IMR-90 (cell line): Measurements from ENCODE around the gene GALNT14. TPM values are rescaled to one million over a fixed set of nuclear protein-coding genes. Genes with fewer than 3 reads are reported as not detected.

ENCODE experiments used
- ATAC-seq: fragments of 200-7000 bp; cut with Tn5 transposase; 2 replicates; pipeline ENCODE4 v1.9.1; 2020; ENCODE audit warnings: low read depth, mild to moderate bottlenecking, moderate library complexity
- BruUV-seq: library from RNA; stranded (reverse); fragments of 400-500 nt; replicated peaks from 2 replicates; lab custom pipeline; 2021; lab: Mats Ljungman, UMichigan
- CTCF ChIA-PET: fragments of 300-600 bp; formaldehyde crosslinking; extraction: SDS; loops from one replicate; lab custom pipeline; 2021; ENCODE audit warnings: antibody characterized with exemption; lab: Yijun Ruan, JAX
- POLR2A ChIA-PET: fragments of 300-600 bp; sonication (Branson Sonifier 250); formaldehyde crosslinking; loops from one replicate; lab custom pipeline; 2022; ENCODE audit warnings: antibody characterized with exemption; ENCODE audit not compliant: unreplicated experiment; lab: Charles Lee
- DNase-seq: peaks from one replicate; pipeline ENCODE4 v3.0.0; 2013
- H2AFZ ChIP-seq: replicated peaks from 2 replicates; pipeline ENCODE3; 2013; ENCODE audit warnings: low read length, mild to moderate bottlenecking; ENCODE audit not compliant: poor library complexity
- H2AK5ac ChIP-seq: 2 replicates; pipeline ENCODE4 v1.6.1; 2013; ENCODE audit warnings: low read depth, low read length, inconsistent platforms
- H2AK9ac ChIP-seq: replicated peaks from 2 replicates; pipeline ENCODE3; 2013; ENCODE audit warnings: mild to moderate bottlenecking, low read depth, low read length, moderate library complexity; ENCODE audit not compliant: poor library complexity
- H2BK120ac ChIP-seq: 2 replicates; pipeline ENCODE4 v1.6.1; 2013; ENCODE audit warnings: low read depth, low read length, inconsistent platforms
- H2BK15ac ChIP-seq: 3 replicates; pipeline ENCODE4 v1.6.1; 2013; ENCODE audit warnings: low read depth, low read length, inconsistent platforms
- H2BK20ac ChIP-seq: 2 replicates; pipeline ENCODE4 v1.6.1; 2013; ENCODE audit warnings: low read depth, mild to moderate bottlenecking, inconsistent platforms, low read length, moderate library complexity
- H2BK5ac ChIP-seq: 2 replicates; pipeline ENCODE4 v1.6.1; 2013; ENCODE audit warnings: mild to moderate bottlenecking, low read depth, low read length, inconsistent platforms; ENCODE audit not compliant: poor library complexity, severe bottlenecking
- H3K14ac ChIP-seq: replicated peaks from 2 replicates; pipeline ENCODE4 v1.6.1; 2013; ENCODE audit warnings: low read depth, low read length, inconsistent platforms
- H3K18ac ChIP-seq: 2 replicates; pipeline ENCODE4 v1.6.1; 2013; ENCODE audit warnings: low read depth, low read length, control low read depth
- H3K23ac ChIP-seq: 2 replicates; pipeline ENCODE4 v1.6.1; 2013; ENCODE audit warnings: low read depth, low read length, inconsistent platforms
- H3K27ac ChIP-seq: 2 replicates; pipeline ENCODE4 v1.5.1; 2013; ENCODE audit warnings: mild to moderate bottlenecking, control low read depth, low read length; ENCODE audit not compliant: insufficient read depth
- H3K27me3 ChIP-seq: 2 replicates; pipeline ENCODE4 v1.6.1; 2013; ENCODE audit warnings: low read length; ENCODE audit not compliant: control insufficient read depth, insufficient read depth
- H3K36me3 ChIP-seq: 2 replicates; pipeline ENCODE4 v1.6.1; 2013; ENCODE audit warnings: low read length, mixed read lengths; ENCODE audit not compliant: control insufficient read depth, insufficient read depth
- H3K4ac ChIP-seq: 2 replicates; pipeline ENCODE4 v1.6.1; 2013; ENCODE audit warnings: low read depth, low read length, inconsistent platforms
- H3K4me1 ChIP-seq: 2 replicates; pipeline ENCODE4 v1.6.1; 2013; ENCODE audit warnings: low read length, mixed read lengths; ENCODE audit not compliant: control insufficient read depth, insufficient read depth
- H3K4me2 ChIP-seq: 2 replicates; pipeline ENCODE4 v1.6.1; 2013; ENCODE audit warnings: low read depth, mild to moderate bottlenecking, control low read depth, low read length, moderate library complexity
- H3K4me3 ChIP-seq: 2 replicates; pipeline ENCODE4 v1.5.1; 2013; ENCODE audit warnings: low read depth, mild to moderate bottlenecking, control low read depth, low read length, moderate library complexity; ENCODE audit not compliant: insufficient read depth
- H3K56ac ChIP-seq: 2 replicates; pipeline ENCODE4 v1.6.1; 2013; ENCODE audit warnings: low read length, inconsistent platforms; ENCODE audit not compliant: insufficient read depth; ENCODE audit errors: extremely low read depth
- H3K79me1 ChIP-seq, 2 experiments: 2 replicates each; pipeline ENCODE4 v1.6.1; 2013; ENCODE audit warnings: low read length in 2 of 2, inconsistent platforms in 1 of 2, low read depth in 1 of 2
- H3K9ac ChIP-seq: 2 replicates; pipeline ENCODE4 v1.6.1; 2013; ENCODE audit warnings: low read depth, low read length, control low read depth
- H3K9me1 ChIP-seq: 2 replicates; pipeline ENCODE4 v1.6.1; 2013; ENCODE audit warnings: low read length, inconsistent platforms; ENCODE audit not compliant: insufficient read depth
- H3K9me3 ChIP-seq: 2 replicates; pipeline ENCODE4 v1.6.1; 2013; ENCODE audit warnings: low read length; ENCODE audit not compliant: control insufficient read depth, insufficient read depth
- H4K20me1 ChIP-seq: 2 replicates; pipeline ENCODE4 v1.6.1; 2013; ENCODE audit warnings: low read length, inconsistent platforms; ENCODE audit not compliant: insufficient read depth
- H4K5ac ChIP-seq: 2 replicates; pipeline ENCODE4 v1.6.1; 2013; ENCODE audit warnings: mild to moderate bottlenecking, low read depth, low read length, control low read depth
- H4K8ac ChIP-seq, 2 experiments: 2 replicates each; pipeline ENCODE4 v1.6.1; 2013; ENCODE audit warnings: low read depth in 2 of 2, low read length in 2 of 2, control low read depth in 1 of 2, inconsistent platforms in 1 of 2
- H4K91ac ChIP-seq: 2 replicates; pipeline ENCODE4 v1.6.1; 2013; ENCODE audit warnings: low read depth, low read length, inconsistent platforms; ENCODE audit not compliant: insufficient read depth
- BHLHE40 ChIP-seq: fragments of 150-350 bp; IDR thresholded peaks from 2 replicates; pipeline ENCODE4 v1.6.1; 2016; ENCODE audit warnings: mild to moderate bottlenecking, low read depth, low read length
- CTCF ChIP-seq: conservative IDR thresholded peaks from 2 replicates; pipeline ENCODE4 v1.5.1; 2012; ENCODE audit warnings: mild to moderate bottlenecking, low read depth, low read length, improper control_type of control experiment
- MAFK ChIP-seq: IDR thresholded peaks from 2 replicates; pipeline ENCODE4 v1.6.1; 2012; ENCODE audit warnings: low read depth, low read length, improper control_type of control experiment
- RAD21 ChIP-seq: IDR thresholded peaks from 2 replicates; pipeline ENCODE4 v1.6.1; 2012; ENCODE audit warnings: low read length, improper control_type of control experiment
- WGBS, 2 experiments: methylation state at CpG; one replicate each; pipeline versions ENCODE4 v1.1.5 to v1.1.7; 2013; ENCODE audit warnings: missing lambda C conversion rate in 2 of 2; ENCODE audit not compliant: insufficient read length in 1 of 2; ENCODE audit errors: extremely low coverage in 2 of 2; 5-methylcytosine and 5-hydroxymethylcytosine counted together
- dilution Hi-C: fragments of 300-500 bp; cut with HindIII; formaldehyde crosslinking; loops from one replicate; pipeline ENCODE4 v1.14.3; 2018; ENCODE audit warnings: low sequenced_read_pairs; ENCODE audit not compliant: unreplicated experiment
- in situ Hi-C: fragments of 300-500 bp; cut with MboI; formaldehyde crosslinking; loops from 3 replicates; pipeline ENCODE4 v1.14.3; 2019; ENCODE audit warnings: low sequenced_read_pairs, inconsistent platforms, mixed read lengths
- intact Hi-C: fragments of 100-400 bp; cut with micrococcal nuclease; formaldehyde crosslinking; loops from 2 replicates; pipeline ENCODE4 v1.10.0; 2022
- polyA plus RNA-seq, 3 experiments: library from polyadenylated mRNA; depleted of rRNA; stranded (reverse); fragments of >200 nt; gene quantifications; 2 replicates each; pipeline ENCODE4 v1.2.3, GENCODE V29; 2012; ENCODE audit warnings: low replicate concordance in 1 of 3
- total RNA-seq: library from RNA; depleted of rRNA; stranded (reverse); fragments of >200 nt; gene quantifications from 2 replicates; pipeline ENCODE4 v1.2.3, GENCODE V29; 2012

The GALNT14 gene
- total and polyA plus RNA-seq, 2 of the 4 experiments (the other 2 are of a cell fraction), result 0.15 to 0.18 TPM

- no peak overlapping the region for H4K91ac ChIP-seq
- H2BK120ac ChIP-seq, result no peak overlapping the region
- H4K8ac ChIP-seq, result no peak overlapping the region
- no peaks in the 10 kb centered on the region for H4K20me1 ChIP-seq
- H3K23ac ChIP-seq, result no peak overlapping the region
- H3K9me3 ChIP-seq, result no peaks in the 10 kb centered on the region
- no TSS peak for BruUV-seq
- POLR2A ChIA-PET, result no interaction called here
- no CpG with 5 or more reads among the region's 7 CpGs for WGBS, 2 experiments
- no peak overlapping the region for H3K18ac ChIP-seq
- H3K9ac ChIP-seq, result no peak overlapping the region
- H3K27ac ChIP-seq, result no peak overlapping the region
- H3K56ac ChIP-seq, result no peak overlapping the region
- TF ChIP-seq CTCF (no peak), BHLHE40 (no peak), RAD21 (no peak), MAFK (peak; percentile 77)
- no peak overlapping the region for H2AK9ac ChIP-seq
- no peak overlapping the region for H3K14ac ChIP-seq
- no peak overlapping the region for H3K4me2 ChIP-seq
- H2BK5ac ChIP-seq, result no peak overlapping the region
- H3K4me1 ChIP-seq, result no peaks in the 10 kb centered on the region
- no peaks in the 10 kb centered on the region for H3K36me3 ChIP-seq
- DNase-seq (no peak), ATAC-seq (no peak)
- dilution Hi-C loops (no loop called here), intact Hi-C loops (no loop called here), in situ Hi-C loops (no loop called here)
- H3K4me3 ChIP-seq, result no peak overlapping the region
- no peak overlapping the region for H2BK20ac ChIP-seq
- H3K4ac ChIP-seq, result no peak overlapping the region
- no peaks in the 10 kb centered on the region for H3K9me1 ChIP-seq
- H3K27me3 ChIP-seq, result peaks cover 2% of the 10 kb centered on the region; the same call in 1 of the 2 replicates
- no peak overlapping the region for H4K5ac ChIP-seq
- no peak overlapping the region for H2AFZ ChIP-seq
- no peaks in the 10 kb centered on the region for H3K79me1 ChIP-seq
- no peak overlapping the region for H2BK15ac ChIP-seq
- no peak overlapping the region for H2AK5ac ChIP-seq
- CTCF ChIA-PET, result no interaction called here
Observed at GRCh38 chr2:30888852-30889409, 249.3 kb downstream of the GALNT14 start.
